Right cardiac atrium (tissue), 5 donors: Measurements from ENCODE around the gene NNAT. TPM values are rescaled to one million over a fixed set of nuclear protein-coding genes. Genes with fewer than 3 reads are reported as not detected.

Source experiments
- ATAC-seq, 2 donors: fragments of 200-7000 bp; cut with Tn5 transposase; one replicate each; pipeline versions ENCODE4 v1.8.0 to v1.9.1; 2020; ENCODE audit warnings: moderate library complexity in 2 of 2, mild to moderate bottlenecking in 1 of 2
- DNase-seq, 3 donors: peaks; one replicate each; pipeline ENCODE4 v3.0.0-alpha.2; 2020
- H3K27ac ChIP-seq: one replicate; pipeline ENCODE4 v1.5.1; 2013; ENCODE audit warnings: mild to moderate bottlenecking, low read length, control low read depth, moderate library complexity
- H3K27me3 ChIP-seq: one replicate; pipeline ENCODE4 v1.6.1; 2013; ENCODE audit not compliant: control insufficient read depth, insufficient read depth
- H3K4me1 ChIP-seq: one replicate; pipeline ENCODE4 v1.6.1; 2013; ENCODE audit warnings: low read length; ENCODE audit not compliant: control insufficient read depth, insufficient read depth
- H3K4me3 ChIP-seq: one replicate; pipeline ENCODE4 v1.5.1; 2013; ENCODE audit warnings: low read length, control low read depth
- H3K9me3 ChIP-seq: one replicate; pipeline ENCODE4 v1.6.1; 2013; ENCODE audit warnings: low read length; ENCODE audit not compliant: control insufficient read depth
- WGBS: extraction: QIAGEN DNeasy Blood & Tissue Kit; methylation state at CpG from one replicate; pipeline ENCODE4 v1.1.7; 2013; 5-methylcytosine and 5-hydroxymethylcytosine counted together
- intact Hi-C, 4 donors: fragments of 100-400 bp; cut with DNase I; formaldehyde crosslinking; loops; one replicate each; pipeline versions ENCODE4 v1.11.0 to v1.14.0; 2022 to 2023
- polyA plus RNA-seq: library from polyadenylated mRNA; stranded (reverse); fragments of 200-250 nt; gene quantifications from one replicate; pipeline ENCODE4 v1.2.3, GENCODE V29; 2013
- total RNA-seq, 4 donors: library from RNA; stranded (reverse); fragmentation: NEBNext Ultra II Directional; extraction: Animal tissue kit (Norgen Biotek cat#: 25700); gene quantifications; one replicate each; pipeline ENCODE4 v1.2.1, GENCODE V29; 2021
- donor health status: healthy with polysubstance abuse.
- donor health status: DM: no; HTN: yes; CAD: no.
- donor health status: DM: no; HTN: no; CAD: no.
- donor health status: DM: no; HTN: yes; CAD: no; lungs with severe emphysema.
- donor health status: DM: yes; HTN: yes; CAD: no.

The NNAT gene
- total and polyA plus RNA-seq, 5 donors, result 0.60 to 1.2 (median 0.95) TPM; not detected in 1

- no peak overlapping the region for H3K4me3 ChIP-seq
- no peak overlapping the region for H3K27ac ChIP-seq
- peaks cover 12% of the 10 kb centered on the region for H3K4me1 ChIP-seq
- no peak for ATAC-seq
- no peaks in the 10 kb centered on the region for H3K27me3 ChIP-seq
- 73% methylated on average over 13 of the region's 13 CpGs for WGBS
- no peak for DNase-seq
- intact Hi-C loops, result no loop called here
- no peaks in the 10 kb centered on the region for H3K9me3 ChIP-seq
Observed at GRCh38 chr20:37516811-37517750, 4.0 kb upstream of the NNAT start.

GRCh38 chr20:37518059-37518458 lies 3.0 kb upstream of the NNAT start:
- DNase-seq, result no peak
- Histone ChIP-seq H3K4me3 (no peak overlapping the region), H3K27me3 (no peaks in the 10 kb centered on the region), H3K4me1 (peaks cover 15% of the 10 kb centered on the region), H3K27ac (no peak overlapping the region), H3K9me3 (no peaks in the 10 kb centered on the region)
- intact Hi-C loops, result no loop called here
- WGBS, result 83% methylated on average over 7 of the region's 7 CpGs
- ATAC-seq, result no peak

- H3K27me3 ChIP-seq, result no peaks in the 10 kb centered on the region
- H3K27ac ChIP-seq, result peak overlapping the region; percentile 74
- 56% methylated on average over 30 of the region's 30 CpGs for WGBS
- no peaks in the 10 kb centered on the region for H3K9me3 ChIP-seq
- DNase-seq, result peak; percentile 54 to 79 (median 74)
- intact Hi-C loops, result no loop called here
- ATAC-seq, result peak; percentile 41 to 49
- H3K4me3 ChIP-seq, result no peak overlapping the region
- peaks cover 17% of the 10 kb centered on the region for H3K4me1 ChIP-seq
Observed at GRCh38 chr20:37518606-37519507, 2.2 kb upstream of the NNAT start.

- 77% methylated on average over 39 of the region's 39 CpGs for WGBS
- Histone ChIP-seq H3K4me1 (peaks cover 24% of the 10 kb centered on the region), H3K9me3 (no peaks in the 10 kb centered on the region), H3K27me3 (no peaks in the 10 kb centered on the region), H3K4me3 (no peak overlapping the region), H3K27ac (peak overlapping the region; percentile 74)
- DNase-seq, result peak in 2 of 3 donors; percentile 55 to 58
- ATAC-seq, result peak in 1 of 2 donors; percentile 8
- intact Hi-C loops, result loop anchor here in 1 of 4 donors (10.0 kb wide), 1 partner anchor 135 kb away; no protein-coding TSS in a partner anchor
Observed at GRCh38 chr20:37519508-37520418, 1.3 kb upstream of the NNAT start.

- ATAC-seq, result no peak
- 89% methylated on average over 24 of the region's 24 CpGs for WGBS
- H3K4me1 ChIP-seq, result peaks cover 30% of the 10 kb centered on the region
- intact Hi-C loops, result loop anchor here in 1 of 4 donors (10.0 kb wide), 1 partner anchor 136 kb away; no protein-coding TSS in a partner anchor
- no peak overlapping the region for H3K4me3 ChIP-seq
- H3K27ac ChIP-seq, result no peak overlapping the region
- DNase-seq, result no peak
- H3K9me3 ChIP-seq, result no peaks in the 10 kb centered on the region
- H3K27me3 ChIP-seq, result no peaks in the 10 kb centered on the region
Observed at GRCh38 chr20:37520419-37520955, 563 bp upstream of the NNAT start.

GRCh38 chr20:37522260-37523011 lies 1.4 kb downstream of the NNAT start:
- WGBS, result 68% methylated on average over 36 of the region's 36 CpGs
- peak overlapping the region; percentile 31 for H3K27ac ChIP-seq
- DNase-seq, result peak; percentile 66 to 80 (median 79)
- intact Hi-C loops, result loop anchor here in 1 of 4 donors (10.0 kb wide), 1 partner anchor 138 kb away; no protein-coding TSS in a partner anchor
- H3K27me3 ChIP-seq, result no peaks in the 10 kb centered on the region
- no peaks in the 10 kb centered on the region for H3K9me3 ChIP-seq
- peak; percentile 24 to 31 for ATAC-seq
- H3K4me3 ChIP-seq, result no peak overlapping the region
- peaks cover 33% of the 10 kb centered on the region for H3K4me1 ChIP-seq

- ATAC-seq, result no peak
- no peak overlapping the region for H3K27ac ChIP-seq
- WGBS, result 76% methylated on average over 13 of the region's 13 CpGs
- H3K4me3 ChIP-seq, result no peak overlapping the region
- peaks cover 31% of the 10 kb centered on the region for H3K4me1 ChIP-seq
- peak in 1 of 3 donors; percentile 50 for DNase-seq
- H3K27me3 ChIP-seq, result no peaks in the 10 kb centered on the region
- intact Hi-C loops, result loop anchor here in 1 of 4 donors (10.0 kb wide), 1 partner anchor 138 kb away; no protein-coding TSS in a partner anchor
- H3K9me3 ChIP-seq, result no peaks in the 10 kb centered on the region
Observed at GRCh38 chr20:37523012-37523391, 2.0 kb downstream of the NNAT start.

GRCh38 chr20:37523911-37524700 lies 3.1 kb downstream of the NNAT start:
- no peaks in the 10 kb centered on the region for H3K27me3 ChIP-seq
- no peak overlapping the region for H3K4me3 ChIP-seq
- WGBS, result 73% methylated on average over 10 of the region's 10 CpGs
- H3K4me1 ChIP-seq, result peaks cover 34% of the 10 kb centered on the region
- intact Hi-C loops, result loop anchor here in 1 of 4 donors (10.0 kb wide), 1 partner anchor 139 kb away; no protein-coding TSS in a partner anchor
- H3K9me3 ChIP-seq, result no peaks in the 10 kb centered on the region
- DNase-seq (no peak), ATAC-seq (no peak)
- H3K27ac ChIP-seq, result no peak overlapping the region
